GM20000 (cell line): Measurements from ENCODE around the gene USP44.

Source experiments
- DNase-seq: peaks from one replicate; pipeline ENCODE4 v3.0.0; 2012; ENCODE audit warnings: low spot score
- CTCF ChIP-seq: IDR thresholded peaks from 2 replicates; pipeline ENCODE4 v1.5.1; 2012; ENCODE audit warnings: mild to moderate bottlenecking, control low read depth; ENCODE audit errors: extremely low read depth, missing control alignments

USP44 gene

GRCh38 chr12:95511977-95512376 is 39.3 kb downstream of the USP44 start:
- no peak for TF ChIP-seq CTCF
- no peak for DNase-seq

- no peak for DNase-seq
- TF ChIP-seq CTCF: no peak
These were observed 42.0 kb downstream of the USP44 start for GRCh38 chr12:95509300-95509699.

- TF ChIP-seq CTCF: no peak
- DNase-seq: no peak
These were observed 44.4 kb downstream of the USP44 start for GRCh38 chr12:95506707-95507523.

GRCh38 chr12:95505039-95505438 is 46.2 kb downstream of the USP44 start:
- TF ChIP-seq CTCF: no peak
- no peak for DNase-seq

- TF ChIP-seq CTCF: no peak
- no peak for DNase-seq
These were observed 47.1 kb downstream of the USP44 start for GRCh38 chr12:95504140-95504539.

GRCh38 chr12:95499772-95500171 is 51.5 kb downstream of the USP44 start:
- no peak for TF ChIP-seq CTCF
- DNase-seq: no peak

GRCh38 chr12:95498968-95499367 is 52.3 kb downstream of the USP44 start:
- no peak for TF ChIP-seq CTCF
- no peak for DNase-seq
